Measurements from ENCODE around the gene OGFOD2. TPM values are rescaled to one million over a fixed set of nuclear protein-coding genes. Genes with fewer than 3 reads are reported as not detected.

Gene OGFOD2
- polyA plus RNA-seq, 1 donor (not counting 4 experiments of a cell fraction or from before 2014, with no cell fraction given): 6.9 TPM

GRCh38 chr12:122994781-122995502, 19.9 kb downstream of the OGFOD2 start:
- Histone ChIP-seq H3K4me2 (ENCODE audit: control insufficient read depth, extremely low read depth, insufficient read depth, low read depth, low read length) (no peak overlapping the region), H3K4me3 (ENCODE audit: control insufficient read depth in 2 of 3, extremely low read depth in 1 of 3, insufficient read depth in 2 of 3, low read depth in 1 of 3, low read length in 3 of 3) (no peak overlapping the region), H2AFZ (ENCODE audit: control insufficient read depth, low read length) (no peak overlapping the region), H3K79me2 (ENCODE audit: control insufficient read depth, insufficient read depth, low read length) (no peaks in the 10 kb centered on the region), H3K9me3 (ENCODE audit: control insufficient read depth, low read depth, low read length) (no peaks in the 10 kb centered on the region), H3K9me1 (ENCODE audit: control insufficient read depth, extremely low read depth, insufficient read depth, low read length) (no peaks in the 10 kb centered on the region), H4K20me1 (ENCODE audit: control insufficient read depth, extremely low read depth, insufficient read depth, low read length) (no peaks in the 10 kb centered on the region), H3K27me3 (ENCODE audit: control insufficient read depth, extremely low read depth, insufficient read depth, low read length) (no peaks in the 10 kb centered on the region), H3K4me1 (ENCODE audit: control insufficient read depth, extremely low read depth, insufficient read depth, low read length) (no peaks in the 10 kb centered on the region), H3K27ac (ENCODE audit: control insufficient read depth, insufficient read depth, low read length) (no peak overlapping the region), H3K36me3 (ENCODE audit: control insufficient read depth in 2 of 2, extremely low read depth in 1 of 2, insufficient read depth in 2 of 2, low read length in 2 of 2) (peaks cover 0 to 1% of the 10 kb centered on the region in 2 experiments), H3K9ac (ENCODE audit: control insufficient read depth, extremely low read depth, insufficient read depth, low read length) (no peak overlapping the region)
- no peak for FAIRE-seq
- TF ChIP-seq CTCF (optimal IDR thresholded peaks at IDR 0.05 in 1 of 3, IDR thresholded peaks at IDR 0.05 in 1 of 3, conservative IDR thresholded peaks at IDR 0.05 in 1 of 3; ENCODE audit: extremely low read depth in 1 of 3, insufficient read depth in 2 of 3, low read length in 3 of 3): no peak
- no peak for TF ChIP-seq EZH2 (IDR thresholded peaks at IDR 0.05; ENCODE audit: low read length)
- dilution Hi-C loops (cut with MboI; ENCODE audit: extremely low pct_ligation_motif_present, low sequenced_read_pairs): no loop called here
- DNase-seq (ENCODE audit: low read depth, low spot score): no peak

GRCh38 chr12:122995503-122996187, 20.6 kb downstream of the OGFOD2 start:
- dilution Hi-C loops (cut with MboI; ENCODE audit: extremely low pct_ligation_motif_present, low sequenced_read_pairs): no loop called here
- DNase-seq (ENCODE audit: low read depth, low spot score): no peak

More at GRCh38 chr12:122995503-122996187, 20.6 kb downstream of the OGFOD2 start:
- Histone ChIP-seq H3K4me3 (ENCODE audit: control insufficient read depth in 2 of 3, extremely low read depth in 1 of 3, insufficient read depth in 2 of 3, low read depth in 1 of 3, low read length in 3 of 3) (no peak overlapping the region), H2AFZ (ENCODE audit: control insufficient read depth, low read length) (no peak overlapping the region), H3K27ac (ENCODE audit: control insufficient read depth, insufficient read depth, low read length) (no peak overlapping the region), H3K79me2 (ENCODE audit: control insufficient read depth, insufficient read depth, low read length) (no peaks in the 10 kb centered on the region), H3K4me2 (ENCODE audit: control insufficient read depth, extremely low read depth, insufficient read depth, low read depth, low read length) (no peak overlapping the region), H4K20me1 (ENCODE audit: control insufficient read depth, extremely low read depth, insufficient read depth, low read length) (no peaks in the 10 kb centered on the region), H3K36me3 (ENCODE audit: control insufficient read depth in 2 of 2, extremely low read depth in 1 of 2, insufficient read depth in 2 of 2, low read length in 2 of 2) (peaks cover 0 to 1% of the 10 kb centered on the region in 2 experiments), H3K4me1 (ENCODE audit: control insufficient read depth, extremely low read depth, insufficient read depth, low read length) (no peaks in the 10 kb centered on the region), H3K9me3 (ENCODE audit: control insufficient read depth, low read depth, low read length) (no peaks in the 10 kb centered on the region), H3K27me3 (ENCODE audit: control insufficient read depth, extremely low read depth, insufficient read depth, low read length) (no peaks in the 10 kb centered on the region), H3K9me1 (ENCODE audit: control insufficient read depth, extremely low read depth, insufficient read depth, low read length) (no peaks in the 10 kb centered on the region), H3K9ac (ENCODE audit: control insufficient read depth, extremely low read depth, insufficient read depth, low read length) (no peak overlapping the region)
- TF ChIP-seq EZH2 (IDR thresholded peaks at IDR 0.05; ENCODE audit: low read length): no peak
- no peak for TF ChIP-seq CTCF (optimal IDR thresholded peaks at IDR 0.05 in 1 of 3, IDR thresholded peaks at IDR 0.05 in 1 of 3, conservative IDR thresholded peaks at IDR 0.05 in 1 of 3; ENCODE audit: extremely low read depth in 1 of 3, insufficient read depth in 2 of 3, low read length in 3 of 3)
- no peak for FAIRE-seq
